ENCODE measurements around the gene DPP6.

DNA sequence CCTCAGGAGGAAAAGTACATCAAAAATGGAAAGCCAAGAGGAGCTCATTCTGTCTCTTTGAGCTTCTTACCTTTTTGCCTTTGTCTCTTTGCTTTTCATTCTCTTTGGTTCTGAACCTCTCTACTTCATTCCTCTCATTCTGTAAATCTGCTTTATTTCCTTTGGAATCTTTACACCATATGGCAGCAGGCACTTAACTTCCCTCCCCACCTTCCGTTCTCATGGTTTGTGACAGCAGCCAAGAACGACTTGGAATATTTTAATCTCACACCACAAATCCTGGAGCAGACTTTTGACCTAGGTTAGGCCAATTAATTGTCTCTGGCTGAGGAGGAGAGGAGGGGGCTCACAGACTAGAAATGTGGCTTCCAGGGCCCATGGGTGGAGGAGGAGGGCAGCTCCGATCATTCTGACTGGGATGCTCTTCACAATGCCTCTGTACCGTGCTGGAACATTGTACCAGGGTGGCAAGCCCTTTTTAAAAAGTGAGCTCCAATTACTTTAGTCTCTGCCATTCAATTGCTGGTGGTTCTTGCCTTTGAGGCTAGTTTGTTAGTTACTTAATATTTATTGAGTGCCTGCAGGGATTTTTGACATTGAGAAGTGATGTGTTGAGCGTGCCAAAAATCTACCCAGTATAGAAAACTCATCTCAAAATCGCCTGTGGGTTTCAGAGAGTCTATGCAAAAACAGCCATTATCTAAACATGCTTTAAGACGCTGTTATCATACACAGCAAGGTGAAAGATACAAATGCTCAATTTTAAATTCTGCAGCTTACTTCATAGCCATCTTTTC, 386.6 kb downstream of the DPP6 start:
- no peak for TF ChIP-seq CTCF (conservative IDR thresholded peaks at IDR 0.05; ENCODE audit: low read length)
- no peak for TF ChIP-seq EZH2phosphoT487 (IDR thresholded peaks at IDR 0.05; ENCODE audit: borderline replicate concordance)

Data from Loucy (cell line).